ENCODE results near the gene ZFHX3. TPM values are rescaled to one million over a fixed set of nuclear protein-coding genes. Genes with fewer than 3 reads are reported as not detected.
A peak's percentile ranks its signal among the peaks of the same experiment; 100 is the strongest.

The ZFHX3 gene
- polyA plus RNA-seq, 1 donor from 2014 or later: 26.4 TPM

DNA sequence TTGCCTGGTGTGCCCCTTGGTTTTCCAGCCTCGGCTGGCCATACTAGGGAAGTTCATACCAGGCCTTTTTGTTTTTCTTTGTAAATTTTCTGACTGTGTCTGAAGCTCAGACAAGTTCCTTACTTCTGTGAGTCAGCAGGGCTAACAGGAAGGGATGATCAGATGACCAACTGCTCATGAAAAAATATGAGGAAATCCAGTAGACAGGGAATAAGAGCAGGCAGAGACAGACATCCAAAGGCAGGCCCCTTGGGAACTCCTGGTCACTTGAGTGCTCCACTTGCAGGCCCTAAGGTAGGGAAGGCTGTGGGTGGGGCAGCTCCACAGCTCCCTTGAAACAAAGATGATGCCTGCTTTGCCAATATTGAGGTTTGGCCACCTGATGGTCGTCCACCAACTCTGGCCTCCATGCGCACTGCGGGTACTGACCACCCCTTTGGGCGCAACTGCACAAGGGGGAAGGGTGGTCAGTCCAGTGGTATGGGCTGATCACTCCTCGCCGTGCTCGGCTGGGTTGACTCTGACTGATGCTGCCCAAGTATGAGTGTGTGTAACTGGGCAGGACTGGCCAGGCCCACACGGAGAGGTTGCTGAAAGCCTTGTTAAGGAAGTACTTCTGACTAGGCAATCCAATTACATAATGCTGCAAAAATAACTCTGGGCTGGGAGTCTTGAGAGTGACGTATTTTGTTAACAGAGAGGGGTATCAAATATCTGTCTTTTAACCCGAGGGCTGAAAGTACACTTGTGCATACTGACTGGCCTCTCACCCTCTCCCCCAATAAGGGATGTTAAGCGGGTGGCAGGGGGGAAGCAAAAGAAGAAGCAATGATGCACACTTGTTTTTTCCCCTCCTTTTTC is 20.8 kb upstream of the ZFHX3 start:
- no peak overlapping the region for H3K9ac ChIP-seq (ENCODE audit: low read length)
- peaks cover 10% of the 10 kb centered on the region for H3F3A ChIP-seq (ENCODE audit: insufficient read depth, low read length, poor library complexity, severe bottlenecking)
- no peak for TF ChIP-seq MXI1 (conservative IDR thresholded peaks at IDR 0.05; ENCODE audit: poor library complexity, severe bottlenecking)
- H3K36me3 ChIP-seq (ENCODE audit: insufficient read depth, low read length): no peaks in the 10 kb centered on the region
- H3K4me3 ChIP-seq (ENCODE audit: low read length): no peak overlapping the region
- no peak overlapping the region for H2AFZ ChIP-seq (ENCODE audit: low read depth, low read length)
- no peak overlapping the region for H3K4me2 ChIP-seq (ENCODE audit: low read length)
- peak overlapping the region; percentile 100 for H3K27ac ChIP-seq (ENCODE audit: low read length)
- no peaks in the 10 kb centered on the region for H4K20me1 ChIP-seq (ENCODE audit: insufficient read depth)
- H3K9me2 ChIP-seq (ENCODE audit: insufficient read depth, low read length): no peaks in the 10 kb centered on the region
- peaks cover 40% of the 10 kb centered on the region for H3K27me3 ChIP-seq (ENCODE audit: insufficient read depth, low read depth, low read length)
- peaks cover 34% of the 10 kb centered on the region for H3K79me2 ChIP-seq (replicated peaks; ENCODE audit: insufficient read depth, low read length)
- H3K9me3 ChIP-seq (ENCODE audit: low read length): no peaks in the 10 kb centered on the region

DNA sequence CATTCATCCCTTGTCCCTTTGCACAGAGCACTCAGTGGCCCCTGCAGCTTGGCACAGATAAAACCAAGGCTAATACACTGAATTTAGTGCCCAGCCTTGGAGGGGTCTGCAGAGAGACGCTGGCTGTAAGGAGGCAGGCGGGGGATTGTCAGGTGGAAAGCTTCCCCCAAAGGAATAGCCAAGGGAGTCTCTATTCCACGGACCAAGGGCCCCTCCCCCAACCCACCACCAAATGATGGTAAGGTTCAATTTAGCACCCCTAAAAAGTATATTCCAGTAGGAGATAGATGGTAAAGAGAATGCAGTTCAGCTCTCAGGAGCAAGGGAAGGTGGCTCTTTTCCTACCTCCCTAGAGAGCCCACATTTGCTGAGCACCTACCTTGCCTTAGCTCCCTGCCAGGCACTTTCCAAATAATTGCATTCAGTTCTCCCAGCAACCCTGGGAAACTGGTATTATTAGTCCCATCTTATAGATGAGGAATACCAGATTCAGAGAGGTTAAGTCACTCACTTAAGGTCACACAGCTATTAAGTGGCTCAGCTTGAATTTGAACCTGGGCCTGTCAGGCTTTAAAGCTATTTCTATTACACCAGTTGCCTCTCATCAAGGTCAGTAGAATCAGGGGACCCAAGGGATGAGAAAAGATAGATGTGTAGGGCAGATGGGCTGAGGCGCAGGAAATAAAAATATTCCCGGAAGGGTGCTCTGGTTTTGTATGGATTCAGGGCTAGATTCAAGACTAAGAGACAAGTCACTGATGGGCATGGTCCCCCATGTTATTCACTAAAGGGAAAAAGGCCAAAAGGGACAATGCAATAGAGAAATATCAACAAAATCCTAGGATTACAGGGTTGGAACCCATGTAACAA is 20.0 kb upstream of the ZFHX3 start:
- no peaks in the 10 kb centered on the region for H3K9me3 ChIP-seq (ENCODE audit: low read length)
- peaks cover 43% of the 10 kb centered on the region for H3K79me2 ChIP-seq (replicated peaks; ENCODE audit: insufficient read depth, low read length)
- peaks cover 10% of the 10 kb centered on the region for H3F3A ChIP-seq (ENCODE audit: insufficient read depth, low read length, poor library complexity, severe bottlenecking)
- H3K27ac ChIP-seq (ENCODE audit: low read length): no peak overlapping the region
- H3K9me2 ChIP-seq (ENCODE audit: insufficient read depth, low read length): no peaks in the 10 kb centered on the region
- H3K4me3 ChIP-seq (ENCODE audit: low read length): no peak overlapping the region
- H3K4me2 ChIP-seq (ENCODE audit: low read length): no peak overlapping the region
- H3K27me3 ChIP-seq (ENCODE audit: insufficient read depth, low read depth, low read length): peaks cover 48% of the 10 kb centered on the region
- TF ChIP-seq SMC3 (conservative IDR thresholded peaks at IDR 0.05; ENCODE audit: poor library complexity): no peak
- TF ChIP-seq MXI1 (conservative IDR thresholded peaks at IDR 0.05; ENCODE audit: poor library complexity, severe bottlenecking): no peak
- TF ChIP-seq EP300 (conservative IDR thresholded peaks at IDR 0.05; ENCODE audit: poor library complexity, severe bottlenecking): no peak
- no peak for TF ChIP-seq TAF1 (IDR thresholded peaks at IDR 0.05; ENCODE audit: low read depth)
- no peak for TF ChIP-seq CTCF (IDR thresholded peaks at IDR 0.05; ENCODE audit: poor library complexity, severe bottlenecking)
- H3K9ac ChIP-seq (ENCODE audit: low read length): no peak overlapping the region
- H2AFZ ChIP-seq (ENCODE audit: low read depth, low read length): no peak overlapping the region
- H4K20me1 ChIP-seq (ENCODE audit: insufficient read depth): no peaks in the 10 kb centered on the region
- no peaks in the 10 kb centered on the region for H3K36me3 ChIP-seq (ENCODE audit: insufficient read depth, low read length)

GRCh38 chr16:73066927-73067670 is 19.2 kb upstream of the ZFHX3 start:
- no peak for TF ChIP-seq REST (IDR thresholded peaks at IDR 0.05; ENCODE audit: borderline replicate concordance)
- no peak for TF ChIP-seq EP300 (conservative IDR thresholded peaks at IDR 0.05; ENCODE audit: poor library complexity, severe bottlenecking)
- no peak for TF ChIP-seq MXI1 (conservative IDR thresholded peaks at IDR 0.05; ENCODE audit: poor library complexity, severe bottlenecking)
- no peak for TF ChIP-seq SMC3 (conservative IDR thresholded peaks at IDR 0.05; ENCODE audit: poor library complexity)
- TF ChIP-seq TAF1 (IDR thresholded peaks at IDR 0.05; ENCODE audit: low read depth): no peak
- peak; percentile 41 for TF ChIP-seq POLR2AphosphoS5 (IDR thresholded peaks at IDR 0.05)
- Histone ChIP-seq H3K9ac (ENCODE audit: low read length) (peak overlapping the region; percentile 32), H3K27me3 (ENCODE audit: insufficient read depth, low read depth, low read length) (peaks cover 57% of the 10 kb centered on the region), H3K79me2 (replicated peaks; ENCODE audit: insufficient read depth, low read length) (peaks cover 51% of the 10 kb centered on the region), H3K4me2 (ENCODE audit: low read length) (no peak overlapping the region), H3F3A (ENCODE audit: insufficient read depth, low read length, poor library complexity, severe bottlenecking) (peaks cover 10% of the 10 kb centered on the region), H2AFZ (ENCODE audit: low read depth, low read length) (no peak overlapping the region), H3K4me3 (ENCODE audit: low read length) (no peak overlapping the region), H3K36me3 (ENCODE audit: insufficient read depth, low read length) (no peaks in the 10 kb centered on the region), H3K9me3 (ENCODE audit: low read length) (no peaks in the 10 kb centered on the region), H4K20me1 (ENCODE audit: insufficient read depth) (no peaks in the 10 kb centered on the region), H3K27ac (ENCODE audit: low read length) (no peak overlapping the region), H3K9me2 (ENCODE audit: insufficient read depth, low read length) (no peaks in the 10 kb centered on the region)

Data from neural cell (in vitro differentiated cells).